Smooth muscle cell (in vitro differentiated cells): ENCODE results near the gene KRT2. TPM values are rescaled to one million over a fixed set of nuclear protein-coding genes. Genes with fewer than 3 reads are reported as not detected.

Experiments
- DNase-seq: peaks from one replicate; lab custom pipeline; 2025; ENCODE audit not compliant: unreplicated experiment; lab: John Stamatoyannopoulos, UW
- H2AFZ ChIP-seq: fragments of 200-600 bp; sonication (generic); 2 replicates; pipeline ENCODE4 v1.6.0; 2016; ENCODE audit warnings: antibody characterized with exemption, low read depth, mild to moderate bottlenecking
- H3F3A ChIP-seq: fragments of 200-600 bp; sonication (generic); 2 replicates; pipeline ENCODE4 v1.6.0; 2017; ENCODE audit warnings: antibody characterized with exemption, low read depth
- H3K27ac ChIP-seq: fragments of 200-600 bp; sonication (generic); 2 replicates; pipeline ENCODE4 v1.5.1; 2016; ENCODE audit warnings: low read depth, mild to moderate bottlenecking
- H3K27me3 ChIP-seq: fragments of 200-600 bp; sonication (generic); 2 replicates; pipeline ENCODE4 v1.6.1; 2016; ENCODE audit warnings: low read depth, mild to moderate bottlenecking
- H3K36me3 ChIP-seq: fragments of 200-600 bp; sonication (generic); 2 replicates; pipeline ENCODE4 v1.5.1; 2016; ENCODE audit warnings: low read depth
- H3K4me1 ChIP-seq: fragments of 200-600 bp; sonication (generic); 2 replicates; pipeline ENCODE4 v1.5.1; 2016; ENCODE audit warnings: low read depth
- H3K4me2 ChIP-seq: fragments of 200-600 bp; sonication (generic); 2 replicates; pipeline ENCODE4 v1.6.0; 2016; ENCODE audit warnings: mild to moderate bottlenecking
- H3K4me3 ChIP-seq: fragments of 200-600 bp; sonication (generic); 2 replicates; pipeline ENCODE4 v1.5.1; 2016; ENCODE audit warnings: mild to moderate bottlenecking
- H3K79me2 ChIP-seq: fragments of 200-600 bp; sonication (generic); 2 replicates; pipeline ENCODE4 v1.6.0; 2016; ENCODE audit warnings: low read depth, mild to moderate bottlenecking
- H3K9ac ChIP-seq: fragments of 200-600 bp; sonication (generic); 2 replicates; pipeline ENCODE4 v1.6.0; 2016; ENCODE audit warnings: low read depth
- H3K9me3 ChIP-seq: fragments of 200-600 bp; sonication (generic); replicated peaks from 2 replicates; pipeline ENCODE4 v1.5.1; 2016; ENCODE audit warnings: low read depth
- H4K20me1 ChIP-seq: fragments of 200-600 bp; sonication (generic); 2 replicates; pipeline ENCODE4 v1.6.0; 2016; ENCODE audit warnings: low read depth
- CTCF ChIP-seq: fragments of 200-600 bp; sonication (generic); IDR thresholded peaks from 2 replicates; pipeline ENCODE4 v1.5.1; 2017; ENCODE audit warnings: borderline replicate concordance, mild to moderate bottlenecking, antibody characterized with exemption; ENCODE audit not compliant: insufficient read depth, poor library complexity, severe bottlenecking
- WGBS: methylation state at CpG from one replicate; pipeline ENCODE4 v1.1.7; 2016; ENCODE audit warnings: low lambda C conversion rate; 5-methylcytosine and 5-hydroxymethylcytosine counted together
- polyA plus RNA-seq: library from polyadenylated mRNA; unstranded; fragments of >200 nt; fragmentation: Nextera tagmentation; extraction: Ambion mirVana; gene quantifications from 2 replicates; pipeline ENCODE4 v1.2.1, GENCODE V29; 2016
- total RNA-seq: library from RNA; depleted of rRNA; stranded (reverse); fragments of >200 nt; gene quantifications from 2 replicates; pipeline ENCODE4 v1.2.3, GENCODE V29; 2014

Gene KRT2
- total and polyA plus RNA-seq, 2 experiments from 2014 or later = not detected

GRCh38 chr12:52656616-52657015 lies 4.6 kb upstream of the KRT2 start:
- H4K20me1 ChIP-seq = no peaks in the 10 kb centered on the region
- DNase-seq = no peak
- no peak overlapping the region for H3K27ac ChIP-seq
- no peak overlapping the region for H3K4me2 ChIP-seq
- H3F3A ChIP-seq = no peaks in the 10 kb centered on the region
- peaks cover 48% of the 10 kb centered on the region for H3K27me3 ChIP-seq
- no peaks in the 10 kb centered on the region for H3K9me3 ChIP-seq
- H3K79me2 ChIP-seq = no peaks in the 10 kb centered on the region
- no peak for TF ChIP-seq CTCF
- no peaks in the 10 kb centered on the region for H3K36me3 ChIP-seq
- no peaks in the 10 kb centered on the region for H3K4me1 ChIP-seq
- WGBS = 86% methylated on average over 4 of the region's 4 CpGs
- no peak overlapping the region for H3K4me3 ChIP-seq
- H2AFZ ChIP-seq = no peak overlapping the region
- H3K9ac ChIP-seq = no peak overlapping the region

- 73% methylated on average over 8 of the region's 8 CpGs for WGBS
These were observed 3.7 kb upstream of the KRT2 start for GRCh38 chr12:52655720-52656124.

GRCh38 chr12:52655251-52655650 lies 3.2 kb upstream of the KRT2 start:
- H3K27me3 ChIP-seq = peaks cover 47% of the 10 kb centered on the region

More at GRCh38 chr12:52655720-52656124, 3.7 kb upstream of the KRT2 start:
- Histone ChIP-seq H3K9ac (no peak overlapping the region), H3F3A (no peaks in the 10 kb centered on the region), H3K4me2 (no peak overlapping the region), H3K27me3 (peaks cover 47% of the 10 kb centered on the region), H3K9me3 (no peaks in the 10 kb centered on the region), H3K79me2 (no peaks in the 10 kb centered on the region), H3K36me3 (no peaks in the 10 kb centered on the region), H3K4me1 (no peaks in the 10 kb centered on the region), H3K4me3 (no peak overlapping the region), H2AFZ (no peak overlapping the region), H4K20me1 (no peaks in the 10 kb centered on the region), H3K27ac (no peak overlapping the region)
- TF ChIP-seq CTCF = no peak
- DNase-seq = no peak

More at GRCh38 chr12:52655251-52655650, 3.2 kb upstream of the KRT2 start:
- H4K20me1 ChIP-seq = no peaks in the 10 kb centered on the region
- no peak overlapping the region for H3K4me2 ChIP-seq
- H3K27ac ChIP-seq = no peak overlapping the region
- H2AFZ ChIP-seq = no peak overlapping the region
- no peak overlapping the region for H3K9ac ChIP-seq
- no peak overlapping the region for H3K4me3 ChIP-seq
- H3K9me3 ChIP-seq = no peaks in the 10 kb centered on the region
- no peaks in the 10 kb centered on the region for H3F3A ChIP-seq
- no peaks in the 10 kb centered on the region for H3K79me2 ChIP-seq
- WGBS = 67% methylated on average over 6 of the region's 6 CpGs
- H3K4me1 ChIP-seq = no peaks in the 10 kb centered on the region
- no peak for DNase-seq
- no peak for TF ChIP-seq CTCF
- H3K36me3 ChIP-seq = no peaks in the 10 kb centered on the region
